ENCODE results near the gene ADAMTSL1.

DNA sequence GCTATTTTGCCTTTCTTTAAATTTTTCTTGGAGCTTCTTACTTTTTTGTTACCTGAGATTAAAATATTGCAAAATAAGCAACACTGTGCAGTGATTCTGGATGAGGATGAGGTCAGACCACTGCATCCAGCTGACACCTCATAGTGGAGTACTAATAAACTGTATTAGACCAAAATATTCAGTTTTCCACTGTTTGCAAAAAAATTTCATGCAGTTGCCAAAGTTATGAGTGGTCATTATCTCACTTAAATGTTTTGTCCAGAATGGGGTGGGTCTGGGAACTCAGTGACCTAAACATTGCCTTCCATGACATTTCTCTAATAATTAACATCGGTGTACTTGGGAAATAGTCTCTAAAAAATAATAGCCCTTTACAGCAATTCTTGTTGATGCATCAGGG, 143.8 kb downstream of the ADAMTSL1 start:
- TF ChIP-seq, protein P1, sequence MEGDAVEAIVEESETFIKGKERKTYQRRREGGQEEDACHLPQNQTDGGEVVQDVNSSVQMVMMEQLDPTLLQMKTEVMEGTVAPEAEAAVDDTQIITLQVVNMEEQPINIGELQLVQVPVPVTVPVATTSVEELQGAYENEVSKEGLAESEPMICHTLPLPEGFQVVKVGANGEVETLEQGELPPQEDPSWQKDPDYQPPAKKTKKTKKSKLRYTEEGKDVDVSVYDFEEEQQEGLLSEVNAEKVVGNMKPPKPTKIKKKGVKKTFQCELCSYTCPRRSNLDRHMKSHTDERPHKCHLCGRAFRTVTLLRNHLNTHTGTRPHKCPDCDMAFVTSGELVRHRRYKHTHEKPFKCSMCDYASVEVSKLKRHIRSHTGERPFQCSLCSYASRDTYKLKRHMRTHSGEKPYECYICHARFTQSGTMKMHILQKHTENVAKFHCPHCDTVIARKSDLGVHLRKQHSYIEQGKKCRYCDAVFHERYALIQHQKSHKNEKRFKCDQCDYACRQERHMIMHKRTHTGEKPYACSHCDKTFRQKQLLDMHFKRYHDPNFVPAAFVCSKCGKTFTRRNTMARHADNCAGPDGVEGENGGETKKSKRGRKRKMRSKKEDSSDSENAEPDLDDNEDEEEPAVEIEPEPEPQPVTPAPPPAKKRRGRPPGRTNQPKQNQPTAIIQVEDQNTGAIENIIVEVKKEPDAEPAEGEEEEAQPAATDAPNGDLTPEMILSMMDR (IDR thresholded peaks at IDR 0.05; ENCODE audit: extremely low read depth in 1 of 2, insufficient read depth in 1 of 2, low read depth in 1 of 2, low read length in 2 of 2), result no peak
- TF ChIP-seq POLR2AphosphoS5 (IDR thresholded peaks at IDR 0.05; ENCODE audit: insufficient read depth, low read depth, low read length), result no peak
- no peak for TF ChIP-seq GATA2 (IDR thresholded peaks at IDR 0.05; ENCODE audit: insufficient read depth, insufficient read length, low read depth, low read length)
- no peak for TF ChIP-seq FOS (IDR thresholded peaks at IDR 0.05; ENCODE audit: borderline replicate concordance, insufficient read depth, low read length)
- TF ChIP-seq EZH2 (IDR thresholded peaks at IDR 0.05; ENCODE audit: borderline replicate concordance, low read depth, low read length, severe bottlenecking), result no peak
